ENCODE results near the gene RARG.

The RARG gene

GRCh38 chr12:53186745-53187144, 45.3 kb downstream of the RARG start:
- no peak for TF ChIP-seq CTCF (IDR thresholded peaks at IDR 0.05; ENCODE audit: borderline replicate concordance, control extremely low read depth, extremely low read depth, insufficient read depth, missing control alignments)

GRCh38 chr12:53185582-53186153, 46.3 kb downstream of the RARG start:
- no peak for DNase-seq (ENCODE audit: low spot score)
- no peak for TF ChIP-seq CTCF (IDR thresholded peaks at IDR 0.05; ENCODE audit: borderline replicate concordance, control extremely low read depth, extremely low read depth, insufficient read depth, missing control alignments)
- in situ Hi-C loops (cut with MboI; ENCODE audit: low sequenced_read_pairs, unreplicated experiment) = no loop called here

More at GRCh38 chr12:53186745-53187144, 45.3 kb downstream of the RARG start:
- DNase-seq (ENCODE audit: low spot score) = no peak
- in situ Hi-C loops (cut with MboI; ENCODE audit: low sequenced_read_pairs, unreplicated experiment) = no loop called here

GRCh38 chr12:53184828-53185227, 47.2 kb downstream of the RARG start:
- in situ Hi-C loops (cut with MboI; ENCODE audit: low sequenced_read_pairs, unreplicated experiment) = no loop called here
- TF ChIP-seq CTCF (IDR thresholded peaks at IDR 0.05; ENCODE audit: borderline replicate concordance, control extremely low read depth, extremely low read depth, insufficient read depth, missing control alignments) = no peak
- no peak for DNase-seq (ENCODE audit: low spot score)

GRCh38 chr12:53182903-53183302, 49.1 kb downstream of the RARG start:
- DNase-seq (ENCODE audit: low spot score) = no peak
- TF ChIP-seq CTCF (IDR thresholded peaks at IDR 0.05; ENCODE audit: borderline replicate concordance, control extremely low read depth, extremely low read depth, insufficient read depth, missing control alignments) = no peak
- in situ Hi-C loops (cut with MboI; ENCODE audit: low sequenced_read_pairs, unreplicated experiment) = no loop called here

GRCh38 chr12:53181935-53182334, 50.1 kb downstream of the RARG start:
- in situ Hi-C loops (cut with MboI; ENCODE audit: low sequenced_read_pairs, unreplicated experiment) = no loop called here
- no peak for TF ChIP-seq CTCF (IDR thresholded peaks at IDR 0.05; ENCODE audit: borderline replicate concordance, control extremely low read depth, extremely low read depth, insufficient read depth, missing control alignments)
- peak; percentile 3 for DNase-seq (ENCODE audit: low spot score)

- DNase-seq (ENCODE audit: low spot score) = peak; percentile 93
- in situ Hi-C loops (cut with MboI; ENCODE audit: low sequenced_read_pairs, unreplicated experiment) = no loop called here
- no peak for TF ChIP-seq CTCF (IDR thresholded peaks at IDR 0.05; ENCODE audit: borderline replicate concordance, control extremely low read depth, extremely low read depth, insufficient read depth, missing control alignments)
Measured at GRCh38 chr12:53180931-53181645, 50.9 kb downstream of the RARG start.
